SK-N-SH (cell line): ENCODE measurements around the gene H2AZ2. TPM values are rescaled to one million over a fixed set of nuclear protein-coding genes. Genes with fewer than 3 reads are reported as not detected.

Experiments
- CTCF ChIA-PET: fragments of 300-600, 350-600 bp; formaldehyde crosslinking; extraction: SDS; loops from one replicate; lab custom pipeline; 2021; lab: Yijun Ruan, JAX
- POLR2A ChIA-PET: fragments of 350-600 bp; sonication (Branson Sonifier 250); formaldehyde crosslinking; extraction: SDS; loops from one replicate; lab custom pipeline; 2020; ENCODE audit warnings: antibody characterized with exemption, inconsistent platforms; lab: Yijun Ruan, JAX
- DNase-seq: peaks from one replicate; pipeline ENCODE4 v3.0.0; 2012
- H2AFZ ChIP-seq: fragments of 200-600 bp; sonication (generic); 2 replicates; pipeline ENCODE4 v1.8.1; 2016; ENCODE audit warnings: antibody characterized with exemption, mild to moderate bottlenecking, low read depth
- H3F3A ChIP-seq: fragments of 200-600 bp; sonication (generic); replicated peaks from 2 replicates; pipeline ENCODE3; 2016; ENCODE audit warnings: antibody characterized with exemption, mild to moderate bottlenecking; ENCODE audit not compliant: insufficient read depth
- H3K27ac ChIP-seq, 2 experiments: fragments of 200-500 bp in 1 of 2; fragments of 200-600 bp in 1 of 2; sonication (Bioruptor generic) in 1 of 2; sonication (generic), shearing (Covaris generic) in 1 of 2; 2 replicates each; pipeline versions ENCODE4 v1.5.1 to v1.6.1; 2014 to 2016; ENCODE audit warnings: low read depth in 2 of 2, inconsistent platforms in 1 of 2, low read length in 1 of 2, mild to moderate bottlenecking in 1 of 2, mixed read lengths in 1 of 2
- H3K27me3 ChIP-seq: fragments of 200-600 bp; sonication (generic), shearing (Covaris generic); 2 replicates; pipeline ENCODE4 v1.6.1; 2016; ENCODE audit warnings: mixed run types; ENCODE audit not compliant: insufficient read depth
- H3K36me3 ChIP-seq, 2 experiments: fragments of 200-500 bp in 1 of 2; fragments of 200-600 bp in 1 of 2; sonication (Bioruptor generic) in 1 of 2; sonication (generic) in 1 of 2; replicated peaks in 1 of 2; 2 replicates each; pipeline versions ENCODE3 to v1.5.1; 2014 to 2016; ENCODE audit warnings: low read length in 1 of 2, mild to moderate bottlenecking in 1 of 2; ENCODE audit not compliant: insufficient read depth in 2 of 2, control insufficient read depth in 1 of 2
- H3K4me1 ChIP-seq, 2 experiments: fragments of 200-500 bp in 1 of 2; fragments of 200-600 bp in 1 of 2; sonication (Bioruptor generic) in 1 of 2; sonication (generic), shearing (Covaris generic) in 1 of 2; 2 replicates each; pipeline versions ENCODE4 v1.5.1 to v1.6.1; 2014 to 2016; ENCODE audit warnings: low read depth in 1 of 2, low read length in 1 of 2, mixed run types in 1 of 2; ENCODE audit not compliant: insufficient read depth in 2 of 2, control insufficient read depth in 1 of 2
- H3K4me2 ChIP-seq: fragments of 200-600 bp; sonication (generic), shearing (Covaris generic); 2 replicates; pipeline ENCODE4 v1.6.1; 2017; ENCODE audit warnings: mixed run types
- H3K4me3 ChIP-seq, 2 experiments: fragments of 200-500 bp in 1 of 2; fragments of 200-600 bp in 1 of 2; sonication (Bioruptor generic) in 1 of 2; sonication (generic), shearing (Covaris generic) in 1 of 2; 2 replicates each; pipeline versions ENCODE4 v1.5.1 to v1.8.1; 2014 to 2016; ENCODE audit warnings: low read depth in 2 of 2, inconsistent platforms in 1 of 2, low read length in 1 of 2, mild to moderate bottlenecking in 1 of 2, mixed read lengths in 1 of 2, moderate library complexity in 1 of 2
- H3K79me2 ChIP-seq: fragments of 200-600 bp; sonication (generic); 2 replicates; pipeline ENCODE4 v1.8.1; 2017; ENCODE audit warnings: mild to moderate bottlenecking; ENCODE audit not compliant: insufficient read depth
- H3K9ac ChIP-seq: fragments of 200-600 bp; sonication (generic); 2 replicates; pipeline ENCODE4 v1.6.1; 2017; ENCODE audit warnings: mixed run types
- H3K9me2 ChIP-seq: fragments of 200-600 bp; sonication (generic); 2 replicates; pipeline ENCODE4 v1.6.1; 2017; ENCODE audit warnings: mixed run types
- H3K9me3 ChIP-seq: fragments of 200-600 bp; sonication (generic); 2 replicates; pipeline ENCODE4 v1.6.1; 2017; ENCODE audit warnings: mixed run types, mild to moderate bottlenecking, moderate library complexity
- H4K20me1 ChIP-seq: fragments of 200-600 bp; sonication (generic); 2 replicates; pipeline ENCODE4 v1.6.1; 2017; ENCODE audit warnings: mild to moderate bottlenecking, mixed run types; ENCODE audit not compliant: insufficient read depth
- CTCF ChIP-seq: fragments of 200-600 bp; sonication (generic); IDR thresholded peaks from 2 replicates; pipeline ENCODE4 v1.6.1; 2017; ENCODE audit warnings: antibody characterized with exemption, mild to moderate bottlenecking, moderate library complexity
- ELF1 ChIP-seq: IDR thresholded peaks from 2 replicates; pipeline ENCODE4 v1.4.0; 2012
- EP300 ChIP-seq, 2 experiments: IDR thresholded peaks; 2 replicates each; pipeline versions ENCODE4 v1.4.0 to v1.6.1; 2012; ENCODE audit warnings: borderline replicate concordance in 1 of 2, low read depth in 1 of 2, low read length in 1 of 2
- FOSL2 ChIP-seq: IDR thresholded peaks from 2 replicates; pipeline ENCODE4 v1.4.0; 2012; ENCODE audit warnings: low read depth, mild to moderate bottlenecking, moderate library complexity, borderline replicate concordance
- FOXM1 ChIP-seq: IDR thresholded peaks from 2 replicates; pipeline ENCODE4 v1.4.0; 2012; ENCODE audit warnings: low read depth, mild to moderate bottlenecking
- GABPA ChIP-seq: IDR thresholded peaks from 2 replicates; pipeline ENCODE4 v1.4.0; 2012; ENCODE audit warnings: low read depth, mild to moderate bottlenecking
- JUND ChIP-seq: IDR thresholded peaks from 2 replicates; pipeline ENCODE4 v1.4.0; 2012
- MXI1 ChIP-seq: IDR thresholded peaks from 2 replicates; pipeline ENCODE4 v1.6.1; 2012; ENCODE audit warnings: mild to moderate bottlenecking, low read depth, low read length, improper control_type of control experiment
- RCOR1 ChIP-seq: fragments of 150-350 bp; IDR thresholded peaks from 2 replicates; pipeline ENCODE4 v1.6.1; 2017; ENCODE audit warnings: antibody characterized with exemption, low read length
- REST ChIP-seq: IDR thresholded peaks from 2 replicates; pipeline ENCODE4 v1.6.1; 2012; ENCODE audit warnings: mild to moderate bottlenecking, low read depth, low read length, moderate library complexity
- RFX5 ChIP-seq: IDR thresholded peaks from 2 replicates; pipeline ENCODE4 v1.6.1; 2012; ENCODE audit warnings: mild to moderate bottlenecking, improper control_type of control experiment, low read length
- TCF12 ChIP-seq: IDR thresholded peaks from 2 replicates; pipeline ENCODE4 v1.4.0; 2012
- TEAD4 ChIP-seq: IDR thresholded peaks from 2 replicates; pipeline ENCODE4 v1.4.0; 2012; ENCODE audit warnings: mild to moderate bottlenecking, borderline replicate concordance; ENCODE audit not compliant: insufficient read depth
- ZBTB33 ChIP-seq: IDR thresholded peaks from 2 replicates; pipeline ENCODE4 v1.4.0; 2012; ENCODE audit warnings: low read depth, borderline replicate concordance
- WGBS: methylation state at CpG from one replicate; pipeline ENCODE4 v1.1.6; 2017; ENCODE audit warnings: low lambda C conversion rate; 5-methylcytosine and 5-hydroxymethylcytosine counted together
- polyA plus RNA-seq, 3 experiments: library from polyadenylated mRNA; depleted of rRNA; stranded (reverse); fragments of >200 nt; gene quantifications; 2 replicates each; pipeline ENCODE4 v1.2.3, GENCODE V29; 2012

H2AZ2 gene
- polyA plus RNA-seq, 1 of the 3 experiments (the other 2 are of a cell fraction) = 389 TPM

GRCh38 chr7:44891791-44892190 is 43.9 kb upstream of the H2AZ2 start:
- no peaks in the 10 kb centered on the region for H3K27me3 ChIP-seq
- H3K4me1 ChIP-seq = no peaks in the 10 kb centered on the region; a peak in 1 of 4 replicates
- H3K27ac ChIP-seq = no peak overlapping the region
- H3K9me3 ChIP-seq = no peaks in the 10 kb centered on the region
- no peak overlapping the region for H3K4me3 ChIP-seq
- H3K9ac ChIP-seq = no peak overlapping the region
- POLR2A ChIA-PET = interaction anchor here (0.6 kb wide), 1 partner anchor 862 kb away, joined by 6 read pairs; no protein-coding TSS in a partner anchor
- H3K79me2 ChIP-seq = peaks cover 16% of the 10 kb centered on the region; the same call in 1 of the 2 replicates
- CTCF ChIA-PET = interaction anchor here (0.5 to 2.5 kb wide), 5 partner anchors 10 to 142 kb away, joined by 3 to 8 read pairs (median 4); no protein-coding TSS in a partner anchor
- no peak for DNase-seq
- no peaks in the 10 kb centered on the region for H3K9me2 ChIP-seq
- peaks cover 10% of the 10 kb centered on the region for H3F3A ChIP-seq
- WGBS = 86% methylated on average over 1 of the region's 1 CpG
- no peak overlapping the region for H2AFZ ChIP-seq
- no peaks in the 10 kb centered on the region for H3K36me3 ChIP-seq
- no peak for TF ChIP-seq REST
- no peak for TF ChIP-seq FOXM1
- TF ChIP-seq GABPA = no peak
- no peak for TF ChIP-seq MXI1
- TF ChIP-seq RFX5 = no peak
- no peak for TF ChIP-seq TCF12
- no peak for TF ChIP-seq CTCF
- TF ChIP-seq FOSL2 = no peak
- no peak for TF ChIP-seq TEAD4
- H3K4me2 ChIP-seq = no peak overlapping the region
- no peaks in the 10 kb centered on the region for H4K20me1 ChIP-seq

GRCh38 chr7:44891372-44891771 is 43.5 kb upstream of the H2AZ2 start:
- Histone ChIP-seq H3K4me2 (no peak overlapping the region), H3K9me2 (no peaks in the 10 kb centered on the region), H3K79me2 (peaks cover 20% of the 10 kb centered on the region; the same call in 1 of the 2 replicates), H3F3A (peaks cover 14% of the 10 kb centered on the region), H3K9ac (no peak overlapping the region), H3K36me3 (no peaks in the 10 kb centered on the region), H3K27ac (no peak overlapping the region), H3K27me3 (no peaks in the 10 kb centered on the region), H4K20me1 (no peaks in the 10 kb centered on the region), H3K9me3 (no peaks in the 10 kb centered on the region), H3K4me3 (no peak overlapping the region), H2AFZ (no peak overlapping the region), H3K4me1 (no peaks in the 10 kb centered on the region; a peak in 1 of 4 replicates)
- DNase-seq = no peak
- WGBS = 47% methylated on average over 2 of the region's 2 CpGs
- ChIA-PET CTCF (interaction anchor here (0.5 to 2.5 kb wide), 3 partner anchors 12 to 142 kb away, joined by 4 to 8 read pairs (median 7); no protein-coding TSS in a partner anchor), POLR2A (no interaction called here)
- TF ChIP-seq CTCF = no peak
- TF ChIP-seq ZBTB33 = no peak
- TF ChIP-seq RCOR1 = no peak
- TF ChIP-seq FOSL2 = no peak
- TF ChIP-seq ELF1 = no peak
- no peak for TF ChIP-seq MXI1
- no peak for TF ChIP-seq EP300 (IDR thresholded peaks at IDR 0.05; ENCODE audit: borderline replicate concordance in 1 of 2, low read depth in 1 of 2, low read length in 1 of 2)
- no peak for TF ChIP-seq JUND
